ENCODE data around the gene LORICRIN.

GRCh38 chr1:153305682-153306081 lies 46.2 kb downstream of the LORICRIN start:
- TF ChIP-seq CTCF (conservative IDR thresholded peaks at IDR 0.05 in 1 of 2, IDR thresholded peaks at IDR 0.05 in 1 of 2; ENCODE audit: extremely low read depth in 1 of 2, insufficient read depth in 1 of 2, low read depth in 1 of 2, low read length in 2 of 2) (no peak), EZH2 (IDR thresholded peaks at IDR 0.05; ENCODE audit: borderline replicate concordance, low read length) (no peak)
